Loucy (cell line): ENCODE measurements around the gene CDV3.

Experiments used
- H2AFZ ChIP-seq: fragments of 200-600 bp; sonication (generic); 2 replicates; pipeline ENCODE4 v1.6.0; 2016; ENCODE audit warnings: antibody characterized with exemption, mild to moderate bottlenecking, low read length, moderate library complexity
- H3F3A ChIP-seq: fragments of 200-600 bp; 2 replicates; pipeline ENCODE4 v1.6.0; 2016; ENCODE audit warnings: antibody characterized with exemption, low read depth, mild to moderate bottlenecking
- H3K27me3 ChIP-seq: fragments of 200-600 bp; sonication (generic); 2 replicates; pipeline ENCODE4 v1.6.1; 2014; ENCODE audit warnings: low read length, mild to moderate bottlenecking; ENCODE audit not compliant: insufficient read depth, poor library complexity, severe bottlenecking
- H3K36me3 ChIP-seq: fragments of 200-600 bp; sonication (generic); 2 replicates; pipeline ENCODE4 v1.6.1; 2016; ENCODE audit warnings: low read length; ENCODE audit not compliant: insufficient read depth
- H3K4me1 ChIP-seq: fragments of 200-600 bp; sonication (generic); 2 replicates; pipeline ENCODE4 v1.5.1; 2014; ENCODE audit warnings: low read length, mild to moderate bottlenecking; ENCODE audit not compliant: insufficient read depth, poor library complexity, severe bottlenecking
- H3K4me2 ChIP-seq: fragments of 200-600 bp; sonication (generic); 2 replicates; pipeline ENCODE4 v1.6.0; 2014; ENCODE audit warnings: antibody characterized with exemption, low read length, low read depth, mild to moderate bottlenecking; ENCODE audit not compliant: poor library complexity, severe bottlenecking
- H3K4me3 ChIP-seq: fragments of 200-600 bp; sonication (generic); 2 replicates; pipeline ENCODE4 v1.5.1; 2014; ENCODE audit warnings: low read length, mild to moderate bottlenecking, mixed read lengths; ENCODE audit not compliant: poor library complexity, severe bottlenecking
- H3K79me2 ChIP-seq: fragments of 200-600 bp; sonication (generic); 2 replicates; pipeline ENCODE4 v1.6.1; 2014; ENCODE audit warnings: low read length; ENCODE audit not compliant: insufficient read depth
- H3K9ac ChIP-seq: fragments of 200-600 bp; sonication (generic); 2 replicates; pipeline ENCODE4 v1.6.0; 2014; ENCODE audit warnings: mild to moderate bottlenecking, low read depth, low read length, moderate library complexity; ENCODE audit not compliant: poor library complexity, severe bottlenecking
- H3K9me2 ChIP-seq: fragments of 200-600 bp; sonication (generic); replicated peaks from 2 replicates; pipeline ENCODE4 v1.6.1; 2016; ENCODE audit warnings: low read depth, low read length, mixed read lengths
- H3K9me3 ChIP-seq: fragments of 200-600 bp; sonication (generic); 2 replicates; pipeline ENCODE4 v1.6.1; 2014; ENCODE audit warnings: mild to moderate bottlenecking, antibody characterized with exemption, low read length, low read depth; ENCODE audit not compliant: insufficient read depth
- H4K20me1 ChIP-seq: fragments of 200-600 bp; sonication (generic); 2 replicates; pipeline ENCODE4 v1.6.0; 2014; ENCODE audit warnings: antibody characterized with exemption, low read length, mild to moderate bottlenecking; ENCODE audit not compliant: insufficient read depth, poor library complexity, severe bottlenecking
- CTCF ChIP-seq: fragments of 200-600 bp; sonication (generic); conservative IDR thresholded peaks from 2 replicates; pipeline ENCODE4 v1.5.1; 2014; ENCODE audit warnings: mild to moderate bottlenecking, antibody characterized with exemption, low read length
- EZH2phosphoT487 ChIP-seq: fragments of 200-600 bp; IDR thresholded peaks from 2 replicates; pipeline ENCODE4 v1.6.1; 2018; ENCODE audit warnings: antibody characterized with exemption, mild to moderate bottlenecking, moderate library complexity, borderline replicate concordance

The CDV3 gene

GRCh38 chr3:133592843-133593242, 19.4 kb downstream of the CDV3 start:
- TF ChIP-seq EZH2phosphoT487, result no peak
- TF ChIP-seq CTCF, result no peak
- Histone ChIP-seq H3K9me3 (no peaks in the 10 kb centered on the region), H3K4me2 (no peak overlapping the region), H2AFZ (no peak overlapping the region), H3K9ac (no peak overlapping the region), H3F3A (peaks cover 4% of the 10 kb centered on the region; the same call in 1 of the 2 replicates), H3K4me3 (no peak overlapping the region), H3K79me2 (no peaks in the 10 kb centered on the region), H4K20me1 (peaks cover 9% of the 10 kb centered on the region), H3K9me2 (no peaks in the 10 kb centered on the region), H3K4me1 (no peaks in the 10 kb centered on the region), H3K36me3 (peaks cover 20% of the 10 kb centered on the region; the same call in 1 of the 2 replicates), H3K27me3 (no peaks in the 10 kb centered on the region)

GRCh38 chr3:133593243-133593642, 19.8 kb downstream of the CDV3 start:
- peaks cover 5% of the 10 kb centered on the region for H4K20me1 ChIP-seq
- H2AFZ ChIP-seq, result no peak overlapping the region
- H3F3A ChIP-seq, result peaks cover 4% of the 10 kb centered on the region; the same call in 1 of the 2 replicates
- no peaks in the 10 kb centered on the region for H3K27me3 ChIP-seq
- TF ChIP-seq CTCF, result no peak
- H3K4me1 ChIP-seq, result no peaks in the 10 kb centered on the region
- H3K9ac ChIP-seq, result no peak overlapping the region
- H3K36me3 ChIP-seq, result peaks cover 19% of the 10 kb centered on the region; the same call in 1 of the 2 replicates
- no peaks in the 10 kb centered on the region for H3K79me2 ChIP-seq
- H3K9me2 ChIP-seq, result no peaks in the 10 kb centered on the region
- H3K4me3 ChIP-seq, result no peak overlapping the region
- no peaks in the 10 kb centered on the region for H3K9me3 ChIP-seq
- H3K4me2 ChIP-seq, result no peak overlapping the region

GRCh38 chr3:133595341-133595740, 21.9 kb downstream of the CDV3 start:
- TF ChIP-seq EZH2phosphoT487, result no peak
- TF ChIP-seq CTCF, result no peak
- Histone ChIP-seq H3K9ac (no peak overlapping the region), H3K4me3 (no peak overlapping the region), H3K4me1 (no peaks in the 10 kb centered on the region), H4K20me1 (no peaks in the 10 kb centered on the region), H3K27me3 (no peaks in the 10 kb centered on the region), H2AFZ (no peak overlapping the region), H3K79me2 (no peaks in the 10 kb centered on the region), H3K36me3 (peaks cover 14% of the 10 kb centered on the region; the same call in 1 of the 2 replicates), H3K9me2 (no peaks in the 10 kb centered on the region), H3K4me2 (no peak overlapping the region), H3K9me3 (no peaks in the 10 kb centered on the region), H3F3A (no peaks in the 10 kb centered on the region)
